GM13976 (cell line): ENCODE measurements around the gene EFNB2.

Experiments used
- DNase-seq: peaks from one replicate; pipeline ENCODE4 v3.0.0; 2012; ENCODE audit warnings: low spot score
- in situ Hi-C: fragments of 300-500 bp; cut with MboI; formaldehyde crosslinking; loops from one replicate; pipeline ENCODE4 v1.12.0; 2022; ENCODE audit warnings: low sequenced_read_pairs, mixed read lengths, inconsistent platforms; ENCODE audit not compliant: unreplicated experiment
- TF ChIP-seq, protein P1 (sequence below): IDR thresholded peaks from 2 replicates; pipeline ENCODE4 v1.5.1; 2012; ENCODE audit warnings: borderline replicate concordance, mild to moderate bottlenecking; ENCODE audit not compliant: insufficient read depth; ENCODE audit errors: extremely low read depth, missing control alignments, control extremely low read depth

EFNB2 gene

DNA sequence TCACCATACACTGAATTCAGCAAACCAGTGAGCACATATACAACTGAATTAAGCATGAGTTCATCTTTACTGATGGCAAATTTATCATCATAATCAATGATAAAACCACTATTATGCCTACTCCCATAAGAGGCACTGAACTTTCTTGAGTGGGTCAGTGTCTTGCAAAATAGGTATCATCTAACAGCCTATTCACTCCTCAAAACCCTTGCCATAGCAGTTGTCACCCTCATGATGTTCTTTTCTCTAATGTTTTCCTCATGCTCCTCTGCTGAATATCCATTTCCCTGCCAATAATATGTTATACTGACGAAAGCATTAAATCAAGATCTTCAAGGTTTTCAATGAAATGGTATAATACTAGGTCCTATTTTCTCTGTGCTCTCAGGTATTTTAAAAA lies 26.8 kb upstream of the EFNB2 start:
- TF ChIP-seq, protein P1, sequence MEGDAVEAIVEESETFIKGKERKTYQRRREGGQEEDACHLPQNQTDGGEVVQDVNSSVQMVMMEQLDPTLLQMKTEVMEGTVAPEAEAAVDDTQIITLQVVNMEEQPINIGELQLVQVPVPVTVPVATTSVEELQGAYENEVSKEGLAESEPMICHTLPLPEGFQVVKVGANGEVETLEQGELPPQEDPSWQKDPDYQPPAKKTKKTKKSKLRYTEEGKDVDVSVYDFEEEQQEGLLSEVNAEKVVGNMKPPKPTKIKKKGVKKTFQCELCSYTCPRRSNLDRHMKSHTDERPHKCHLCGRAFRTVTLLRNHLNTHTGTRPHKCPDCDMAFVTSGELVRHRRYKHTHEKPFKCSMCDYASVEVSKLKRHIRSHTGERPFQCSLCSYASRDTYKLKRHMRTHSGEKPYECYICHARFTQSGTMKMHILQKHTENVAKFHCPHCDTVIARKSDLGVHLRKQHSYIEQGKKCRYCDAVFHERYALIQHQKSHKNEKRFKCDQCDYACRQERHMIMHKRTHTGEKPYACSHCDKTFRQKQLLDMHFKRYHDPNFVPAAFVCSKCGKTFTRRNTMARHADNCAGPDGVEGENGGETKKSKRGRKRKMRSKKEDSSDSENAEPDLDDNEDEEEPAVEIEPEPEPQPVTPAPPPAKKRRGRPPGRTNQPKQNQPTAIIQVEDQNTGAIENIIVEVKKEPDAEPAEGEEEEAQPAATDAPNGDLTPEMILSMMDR, result no peak
- DNase-seq, result no peak
- in situ Hi-C loops, result no loop called here

GRCh38 chr13:106561551-106562170 lies 26.2 kb upstream of the EFNB2 start:
- DNase-seq, result peak; percentile 56
- in situ Hi-C loops, result no loop called here
- TF ChIP-seq, protein P1, result no peak

DNA sequence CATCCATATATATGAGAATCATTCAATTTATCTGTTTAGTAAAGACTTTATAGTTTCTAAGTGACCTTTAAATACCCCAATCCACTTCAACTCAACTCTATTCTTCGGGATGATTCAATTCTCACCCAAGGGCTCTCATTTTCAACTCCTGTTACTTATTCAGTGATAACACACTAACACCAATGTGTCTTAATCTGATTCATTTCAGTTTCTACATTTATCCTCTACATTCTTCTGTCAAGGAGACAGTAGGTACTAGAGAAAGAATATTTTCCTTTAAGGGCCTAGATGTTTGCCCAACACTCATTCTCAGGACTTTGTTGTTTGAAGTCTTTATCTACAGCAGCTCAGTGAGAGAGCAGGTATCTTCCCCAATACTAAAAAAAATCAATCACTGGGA lies 25.4 kb upstream of the EFNB2 start:
- no peak for DNase-seq
- in situ Hi-C loops, result no loop called here
- TF ChIP-seq, protein P1, result no peak

GRCh38 chr13:106558527-106558926 lies 23.1 kb upstream of the EFNB2 start:
- TF ChIP-seq, protein P1, result no peak
- in situ Hi-C loops, result no loop called here
- no peak for DNase-seq

DNA sequence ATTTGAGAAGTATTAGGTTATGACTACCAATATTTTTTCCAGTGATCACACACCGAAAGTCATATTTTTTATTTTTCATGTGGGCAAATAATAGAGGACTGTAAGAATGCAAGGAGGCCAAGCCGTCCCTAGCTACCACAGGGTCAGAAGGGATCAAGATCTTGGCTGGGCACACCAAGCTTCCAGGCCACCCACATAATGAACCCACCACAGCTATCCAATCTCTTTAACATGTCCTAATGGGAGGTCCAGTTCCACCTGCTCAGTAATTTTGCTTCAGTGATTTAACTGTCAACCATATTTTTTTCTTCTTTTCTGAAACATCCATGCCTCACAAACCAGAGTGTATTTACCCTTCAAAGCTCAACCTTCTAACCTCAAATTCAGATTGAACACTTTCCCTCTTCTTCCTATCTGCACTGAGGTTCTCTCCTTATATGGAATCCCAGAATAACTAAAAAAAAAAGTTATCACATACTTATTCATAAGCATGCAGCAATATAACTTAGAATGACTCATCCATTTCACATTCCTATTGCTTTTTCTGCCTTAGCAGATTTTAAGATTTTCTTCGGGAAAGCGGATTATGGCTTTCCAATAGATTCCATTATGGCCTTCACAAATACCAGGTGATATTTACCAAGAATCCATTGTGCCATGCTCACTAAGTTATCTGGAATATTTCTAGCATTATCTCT lies 20.3 kb upstream of the EFNB2 start:
- in situ Hi-C loops, result no loop called here
- TF ChIP-seq, protein P1, result no peak
- DNase-seq, result no peak

GRCh38 chr13:106551751-106552150 lies 16.3 kb upstream of the EFNB2 start:
- in situ Hi-C loops, result no loop called here
- TF ChIP-seq, protein P1, result no peak
- no peak for DNase-seq
